Fibroblast of lung (primary cell): ENCODE data around the gene GRK5. TPM values are rescaled to one million over a fixed set of nuclear protein-coding genes. Genes with fewer than 3 reads are reported as not detected.
A peak's percentile ranks its signal among the peaks of the same experiment; 100 is the strongest.

ENCODE experiments used
- DNase-seq, 2 donors: peaks; one replicate each; pipeline versions ENCODE4 v3.0.0 to v3.0.0-alpha.2; 2010; ENCODE audit warnings: low read depth in 2 of 2
- H2AFZ ChIP-seq: 2 replicates; pipeline ENCODE4 v1.5.1; 2012; ENCODE audit warnings: low read length, control low read depth, inconsistent platforms
- H3K27ac ChIP-seq: 2 replicates; pipeline ENCODE4 v1.5.1; 2011; ENCODE audit warnings: low read length, control low read depth; ENCODE audit not compliant: insufficient read depth
- H3K27me3 ChIP-seq: 2 replicates; pipeline ENCODE4 v1.5.1; 2011; ENCODE audit warnings: mild to moderate bottlenecking, low read length; ENCODE audit not compliant: control insufficient read depth, insufficient read depth
- H3K36me3 ChIP-seq: 2 replicates; pipeline ENCODE4 v1.5.1; 2011; ENCODE audit warnings: low read length; ENCODE audit not compliant: control insufficient read depth, insufficient read depth
- H3K4me1 ChIP-seq: 2 replicates; pipeline ENCODE4 v1.5.1; 2011; ENCODE audit warnings: low read length; ENCODE audit not compliant: control insufficient read depth, insufficient read depth; ENCODE audit errors: extremely low read depth
- H3K4me2 ChIP-seq: 2 replicates; pipeline ENCODE4 v1.5.1; 2011; ENCODE audit warnings: low read length, control low read depth; ENCODE audit not compliant: insufficient read depth; ENCODE audit errors: extremely low read depth
- H3K4me3 ChIP-seq, 4 experiments: fragments of 200-600 bp in 1 of 4; sonication (generic) in 1 of 4; replicated peaks in 1 of 4; 2 replicates each; pipeline ENCODE4 v1.5.1; 2011 to 2016; ENCODE audit warnings: low read length in 4 of 4, low read depth in 3 of 4, mild to moderate bottlenecking in 3 of 4, control low read depth in 2 of 4, inconsistent platforms in 1 of 4, mixed read lengths in 1 of 4; ENCODE audit not compliant: insufficient read depth in 1 of 4; ENCODE audit errors: control extremely low read depth in 1 of 4
- H3K79me2 ChIP-seq: 2 replicates; pipeline ENCODE4 v1.5.1; 2012; ENCODE audit warnings: mild to moderate bottlenecking, low read length, inconsistent platforms; ENCODE audit not compliant: control insufficient read depth, insufficient read depth
- H3K9ac ChIP-seq: 2 replicates; pipeline ENCODE4 v1.5.1; 2011; ENCODE audit warnings: mild to moderate bottlenecking, low read length, control low read depth; ENCODE audit not compliant: insufficient read depth
- H3K9me3 ChIP-seq: 2 replicates; pipeline ENCODE4 v1.5.1; 2012; ENCODE audit warnings: low read depth, low read length; ENCODE audit not compliant: control insufficient read depth, insufficient read depth
- H4K20me1 ChIP-seq: 2 replicates; pipeline ENCODE4 v1.5.1; 2011; ENCODE audit warnings: low read length; ENCODE audit not compliant: control insufficient read depth, insufficient read depth; ENCODE audit errors: extremely low read depth
- CTCF ChIP-seq, 2 donors: IDR thresholded peaks in 1 of 2; conservative IDR thresholded peaks in 1 of 2; 1 replicate in 1 of 2; 2 replicates in 1 of 2; pipeline ENCODE4 v1.5.1; 2011 to 2012; ENCODE audit warnings: low read length in 2 of 2, control low read depth in 1 of 2, inconsistent platforms in 1 of 2, low read depth in 1 of 2, mild to moderate bottlenecking in 1 of 2
- EZH2 ChIP-seq: IDR thresholded peaks from 2 replicates; pipeline ENCODE4 v1.5.1; 2012; ENCODE audit warnings: low read length, control low read depth, mild to moderate bottlenecking; ENCODE audit errors: missing control alignments
- polyA plus RNA-seq, 2 donors: library from polyadenylated mRNA; depleted of rRNA in 1 of 2; stranded (reverse) in 1 of 2; unstranded in 1 of 2; fragments of >200 nt; gene quantifications; 2 replicates each; pipeline ENCODE4 v1.2.1, GENCODE V29; 2011 to 2012; ENCODE audit warnings: missing spikeins in 1 of 2
- total RNA-seq: library from RNA; depleted of rRNA; stranded (reverse); fragments of >200 nt; gene quantifications from 2 replicates; pipeline ENCODE4 v1.2.1, GENCODE V29; 2014

Gene GRK5
- total and polyA plus RNA-seq, 2 donors (not counting 1 experiment from before 2014, with no cell fraction given) = 24.1 to 90.3 TPM

GRCh38 chr10:119263951-119264617 is 56.7 kb downstream of the GRK5 start:
- no peak overlapping the region for H2AFZ ChIP-seq
- H3K79me2 ChIP-seq = peaks cover 54% of the 10 kb centered on the region
- H3K36me3 ChIP-seq = peaks cover 1% of the 10 kb centered on the region

GRCh38 chr10:119265691-119266090 is 58.3 kb downstream of the GRK5 start:
- Histone ChIP-seq H3K79me2 (peaks cover 58% of the 10 kb centered on the region), H3K9me3 (no peaks in the 10 kb centered on the region), H3K4me3 (no peak overlapping the region), H3K27me3 (no peaks in the 10 kb centered on the region), H3K4me2 (no peak overlapping the region), H3K27ac (no peak overlapping the region), H3K4me1 (peaks cover 6% of the 10 kb centered on the region), H4K20me1 (no peaks in the 10 kb centered on the region), H3K9ac (no peak overlapping the region), H2AFZ (no peak overlapping the region), H3K36me3 (peaks cover 1% of the 10 kb centered on the region)
- no peak for DNase-seq
- TF ChIP-seq CTCF (conservative IDR thresholded peaks at IDR 0.05 in 1 of 2, IDR thresholded peaks at IDR 0.05 in 1 of 2; ENCODE audit: low read depth in 1 of 2, low read length in 2 of 2) = no peak
- no peak for TF ChIP-seq EZH2

More at GRCh38 chr10:119263951-119264617, 56.7 kb downstream of the GRK5 start:
- H3K4me2 ChIP-seq = no peak overlapping the region
- TF ChIP-seq EZH2 = no peak
- no peak for TF ChIP-seq CTCF (conservative IDR thresholded peaks at IDR 0.05 in 1 of 2, IDR thresholded peaks at IDR 0.05 in 1 of 2; ENCODE audit: low read depth in 1 of 2, low read length in 2 of 2)
- no peaks in the 10 kb centered on the region for H4K20me1 ChIP-seq
- H3K9me3 ChIP-seq = no peaks in the 10 kb centered on the region
- H3K27ac ChIP-seq = peak overlapping the region; percentile 7
- peaks cover 3% of the 10 kb centered on the region for H3K4me1 ChIP-seq
- no peaks in the 10 kb centered on the region for H3K27me3 ChIP-seq
- DNase-seq = peak in 1 of 2 donors; percentile 53
- H3K9ac ChIP-seq = no peak overlapping the region
- no peak overlapping the region for H3K4me3 ChIP-seq

- Histone ChIP-seq H3K4me1 (peaks cover 21% of the 10 kb centered on the region), H3K27me3 (no peaks in the 10 kb centered on the region), H3K27ac (no peak overlapping the region), H3K4me3 (no peak overlapping the region), H3K79me2 (peaks cover 66% of the 10 kb centered on the region), H4K20me1 (no peaks in the 10 kb centered on the region), H2AFZ (no peak overlapping the region), H3K9ac (no peak overlapping the region), H3K4me2 (no peak overlapping the region), H3K9me3 (no peaks in the 10 kb centered on the region), H3K36me3 (peaks cover 1% of the 10 kb centered on the region)
- no peak for TF ChIP-seq CTCF (conservative IDR thresholded peaks at IDR 0.05 in 1 of 2, IDR thresholded peaks at IDR 0.05 in 1 of 2; ENCODE audit: low read depth in 1 of 2, low read length in 2 of 2)
- DNase-seq = no peak
Observed at GRCh38 chr10:119267384-119267783, 60.0 kb downstream of the GRK5 start.
